GM18951 (cell line): ENCODE data around the gene DNAJC8.

Experiments
- POLR2A ChIP-seq: IDR thresholded peaks from 4 replicates; pipeline ENCODE4 v1.6.1; 2011; ENCODE audit warnings: mild to moderate bottlenecking; ENCODE audit not compliant: insufficient read length, insufficient read depth; ENCODE audit errors: extremely low read depth
- in situ Hi-C: fragments of 300-500 bp; cut with MboI; formaldehyde crosslinking; loops from one replicate; pipeline ENCODE4 v1.12.0; 2022; ENCODE audit warnings: low sequenced_read_pairs, mixed read lengths, inconsistent platforms; ENCODE audit not compliant: unreplicated experiment

The DNAJC8 gene

GRCh38 chr1:28160782-28161266, 72.0 kb downstream of the DNAJC8 start:
- TF ChIP-seq POLR2A = no peak
- in situ Hi-C loops = no loop called here

DNA sequence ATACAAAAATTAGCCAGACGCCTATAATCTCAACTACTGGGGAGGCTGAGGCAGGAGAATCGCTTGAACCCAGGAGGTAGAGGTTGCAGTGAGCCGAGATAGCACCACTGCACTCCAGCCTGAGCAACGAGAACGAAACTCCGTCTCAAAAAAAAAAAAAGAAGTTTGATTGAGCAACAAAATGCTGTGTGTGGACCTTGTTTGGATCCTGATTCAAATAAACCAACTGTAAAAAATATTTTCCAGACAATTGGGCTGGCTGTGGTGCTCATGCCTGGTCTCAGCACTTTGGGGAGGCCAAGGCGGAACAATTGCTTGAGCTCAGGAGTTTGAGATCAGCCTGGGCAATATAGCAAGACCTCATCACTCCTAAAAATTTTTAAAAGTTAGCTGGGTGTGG, 73.1 kb downstream of the DNAJC8 start:
- no peak for TF ChIP-seq POLR2A
- in situ Hi-C loops = no loop called here

DNA sequence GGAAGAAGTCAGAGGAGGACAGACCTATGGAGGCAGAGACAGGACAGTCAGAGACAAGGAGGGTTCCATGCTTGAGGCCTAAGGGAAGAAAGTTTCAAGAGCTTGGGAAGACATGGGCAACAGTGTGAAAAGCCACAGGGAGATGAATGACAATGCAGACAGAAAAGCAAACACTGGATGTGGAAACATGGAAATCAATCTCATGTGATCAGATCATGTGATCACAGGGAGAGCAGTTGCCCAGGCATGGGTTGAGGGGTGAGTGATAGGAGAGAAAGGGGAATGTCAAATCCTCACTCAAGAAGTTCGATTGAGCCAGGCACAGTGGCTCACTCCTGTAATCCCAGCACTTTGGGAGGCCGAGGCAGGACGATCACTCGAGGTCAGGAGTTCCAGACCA, 73.6 kb downstream of the DNAJC8 start:
- in situ Hi-C loops = no loop called here
- no peak for TF ChIP-seq POLR2A

DNA sequence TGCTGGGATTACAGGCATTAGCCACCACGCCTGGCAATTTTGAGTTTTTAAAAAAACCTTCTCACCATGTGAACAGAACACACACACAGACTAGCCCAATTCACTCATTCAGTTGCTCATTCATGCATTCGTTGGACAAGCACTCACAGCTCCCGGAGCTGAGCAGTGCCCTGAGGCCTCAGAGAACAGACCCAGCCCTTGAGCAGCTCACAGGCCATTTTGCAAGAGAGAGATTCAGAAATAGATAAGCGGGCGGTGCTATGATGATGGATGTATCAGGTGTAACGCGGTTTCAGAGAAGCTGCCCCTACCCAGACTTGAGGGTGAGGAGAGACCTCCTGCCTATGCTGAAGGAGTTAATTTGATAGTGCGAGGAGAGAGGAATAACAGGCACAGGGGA, 74.9 kb downstream of the DNAJC8 start:
- in situ Hi-C loops = no loop called here
- no peak for TF ChIP-seq POLR2A

- in situ Hi-C loops = no loop called here
- no peak for TF ChIP-seq POLR2A
Observed at GRCh38 chr1:28156821-28157220, 76.0 kb downstream of the DNAJC8 start.

DNA sequence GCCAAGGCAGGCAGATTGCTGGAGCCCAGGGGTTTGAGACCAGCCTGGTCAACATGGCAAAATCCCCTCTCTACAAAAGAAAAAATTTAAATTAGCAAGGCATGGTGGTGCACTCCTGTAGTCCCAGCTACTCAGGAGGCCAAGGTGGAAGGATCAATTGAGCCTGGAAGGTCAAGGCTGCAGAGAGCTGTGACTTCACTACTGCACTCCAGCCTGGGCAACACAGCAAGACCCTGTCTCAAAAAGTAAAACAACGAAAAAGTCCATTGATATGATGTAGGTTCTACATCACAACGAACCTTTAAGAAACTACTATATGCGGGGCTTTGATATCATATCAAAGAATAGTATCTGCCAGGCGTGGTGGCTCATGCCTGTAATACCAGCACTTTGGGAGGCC, 77.2 kb downstream of the DNAJC8 start:
- no peak for TF ChIP-seq POLR2A
- in situ Hi-C loops = no loop called here

DNA sequence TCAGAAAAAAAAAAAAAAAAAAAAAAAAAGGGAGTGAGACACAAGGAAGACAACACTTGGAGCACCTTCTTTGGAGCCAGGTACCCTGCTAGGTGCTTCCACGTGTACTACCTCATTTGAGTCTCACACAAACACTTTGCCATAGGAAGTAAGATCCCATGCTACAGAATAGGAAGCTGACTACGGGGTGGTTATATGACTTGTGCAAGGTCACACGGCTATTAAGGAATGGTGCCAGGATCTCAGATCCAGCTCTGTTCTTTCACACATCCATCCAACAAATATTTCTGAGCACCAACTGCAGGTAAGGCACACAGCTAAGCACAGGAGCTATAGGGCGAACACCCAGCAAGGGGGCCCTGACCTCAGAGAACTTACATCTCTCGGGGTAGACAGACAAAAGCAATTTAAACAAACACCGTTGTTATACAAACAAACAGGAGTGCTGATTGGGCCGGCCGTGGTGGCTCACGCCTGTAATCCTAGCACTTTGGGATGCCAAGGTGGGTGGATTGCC, 78.7 kb downstream of the DNAJC8 start:
- in situ Hi-C loops = no loop called here
- TF ChIP-seq POLR2A = no peak
